Activated CD4-positive, alpha-beta T cell treated with anti-CD3 and anti-CD28 coated beads, Interleukin-2, amount 10 ng/mL, durations not matched to agents 7 days and 5 days (primary cell): ENCODE results near the gene RGS7. TPM values are rescaled to one million over a fixed set of nuclear protein-coding genes. Genes with fewer than 3 reads are reported as not detected.

Source experiments
- CTCF ChIA-PET: fragments of 350-600 bp; sonication (Branson Sonifier 250); formaldehyde crosslinking; loops from one replicate; lab custom pipeline; 2021; ENCODE audit warnings: antibody characterized with exemption; lab: Charles Lee
- POLR2A ChIA-PET: fragments of 350-600 bp; sonication (Branson Sonifier 250); formaldehyde crosslinking; loops from one replicate; lab custom pipeline; 2021; ENCODE audit warnings: antibody characterized with exemption; lab: Charles Lee
- DNase-seq: peaks from one replicate; pipeline ENCODE4 v3.0.0-alpha.2; 2020
- H3K27ac Mint-ChIP-seq: one replicate; pipeline ENCODE4 v1.8.0; 2021; ENCODE audit warnings: mild to moderate bottlenecking, moderate library complexity, mixed read lengths
- H3K27me3 Mint-ChIP-seq: one replicate; pipeline ENCODE4 v1.8.0; 2021; ENCODE audit warnings: mixed read lengths
- H3K36me3 Mint-ChIP-seq: one replicate; pipeline ENCODE4 v1.8.0; 2021; ENCODE audit warnings: low read depth, mixed read lengths
- H3K4me1 Mint-ChIP-seq: one replicate; pipeline ENCODE4 v1.8.0; 2021; ENCODE audit warnings: mixed read lengths
- H3K4me3 Mint-ChIP-seq: one replicate; pipeline ENCODE4 v1.8.0; 2021; ENCODE audit warnings: mild to moderate bottlenecking, moderate library complexity, mixed read lengths
- H3K9me3 Mint-ChIP-seq: one replicate; pipeline ENCODE4 v1.8.0; 2021; ENCODE audit warnings: mixed read lengths
- total RNA-seq, 2 experiments: library from RNA; stranded (reverse); gene quantifications; one replicate each; pipeline ENCODE4 v1.2.3, GENCODE V29; 2021

The RGS7 gene
- total RNA-seq, 2 experiments from 2014 or later, result not detected

GRCh38 chr1:240821925-240822324 lies 535.1 kb downstream of the RGS7 start:
- H3K9me3 Mint-ChIP-seq, result no peaks in the 10 kb centered on the region
- H3K4me1 Mint-ChIP-seq, result no peaks in the 10 kb centered on the region
- no peak overlapping the region for H3K27ac Mint-ChIP-seq
- H3K27me3 Mint-ChIP-seq, result no peaks in the 10 kb centered on the region
- ChIA-PET CTCF (no interaction called here), POLR2A (no interaction called here)
- H3K36me3 Mint-ChIP-seq, result no peaks in the 10 kb centered on the region
- no peak overlapping the region for H3K4me3 Mint-ChIP-seq
- no peak for DNase-seq

- no peak for DNase-seq
- Mint-ChIP-seq H3K27me3 (no peaks in the 10 kb centered on the region), H3K36me3 (no peaks in the 10 kb centered on the region), H3K4me1 (no peaks in the 10 kb centered on the region), H3K4me3 (no peak overlapping the region), H3K9me3 (no peaks in the 10 kb centered on the region), H3K27ac (no peak overlapping the region)
- ChIA-PET POLR2A (no interaction called here), CTCF (no interaction called here)
Observed at GRCh38 chr1:240820816-240821215, 536.2 kb downstream of the RGS7 start.

- ChIA-PET POLR2A (no interaction called here), CTCF (no interaction called here)
- Mint-ChIP-seq H3K4me1 (no peaks in the 10 kb centered on the region), H3K27me3 (no peaks in the 10 kb centered on the region), H3K4me3 (no peak overlapping the region), H3K27ac (no peak overlapping the region), H3K36me3 (no peaks in the 10 kb centered on the region), H3K9me3 (no peaks in the 10 kb centered on the region)
- DNase-seq, result no peak
Observed at GRCh38 chr1:240816472-240816871, 540.5 kb downstream of the RGS7 start.

GRCh38 chr1:240813720-240814119 lies 543.3 kb downstream of the RGS7 start:
- Mint-ChIP-seq H3K4me3 (no peak overlapping the region), H3K27ac (no peak overlapping the region), H3K27me3 (no peaks in the 10 kb centered on the region), H3K36me3 (no peaks in the 10 kb centered on the region), H3K4me1 (no peaks in the 10 kb centered on the region), H3K9me3 (no peaks in the 10 kb centered on the region)
- POLR2A ChIA-PET, result no interaction called here
- CTCF ChIA-PET, result no interaction called here
- no peak for DNase-seq

- DNase-seq, result no peak
- Mint-ChIP-seq H3K27me3 (no peaks in the 10 kb centered on the region), H3K9me3 (no peaks in the 10 kb centered on the region), H3K4me3 (no peak overlapping the region), H3K4me1 (no peaks in the 10 kb centered on the region), H3K27ac (no peak overlapping the region), H3K36me3 (no peaks in the 10 kb centered on the region)
- CTCF ChIA-PET, result no interaction called here
- POLR2A ChIA-PET, result no interaction called here
Observed at GRCh38 chr1:240811256-240811655, 545.7 kb downstream of the RGS7 start.

- POLR2A ChIA-PET, result no interaction called here
- CTCF ChIA-PET, result interaction anchor here (0.6 kb wide), 1 partner anchor 760 kb away, joined by 3 read pairs; no protein-coding TSS in a partner anchor
- no peak for DNase-seq
Observed at GRCh38 chr1:240808381-240808780, 548.6 kb downstream of the RGS7 start.

GRCh38 chr1:240806200-240806745 lies 550.7 kb downstream of the RGS7 start:
- POLR2A ChIA-PET, result no interaction called here
- Mint-ChIP-seq H3K9me3 (no peaks in the 10 kb centered on the region), H3K27ac (no peak overlapping the region), H3K36me3 (no peaks in the 10 kb centered on the region), H3K27me3 (no peaks in the 10 kb centered on the region), H3K4me3 (no peak overlapping the region), H3K4me1 (no peaks in the 10 kb centered on the region)
- DNase-seq, result no peak
- CTCF ChIA-PET, result no interaction called here

More at GRCh38 chr1:240808381-240808780, 548.6 kb downstream of the RGS7 start:
- no peaks in the 10 kb centered on the region for H3K27me3 Mint-ChIP-seq
- H3K27ac Mint-ChIP-seq, result no peak overlapping the region
- no peaks in the 10 kb centered on the region for H3K36me3 Mint-ChIP-seq
- no peaks in the 10 kb centered on the region for H3K9me3 Mint-ChIP-seq
- H3K4me3 Mint-ChIP-seq, result no peak overlapping the region
- H3K4me1 Mint-ChIP-seq, result no peaks in the 10 kb centered on the region

- Mint-ChIP-seq H3K27ac (no peak overlapping the region), H3K36me3 (no peaks in the 10 kb centered on the region), H3K9me3 (no peaks in the 10 kb centered on the region), H3K4me1 (no peaks in the 10 kb centered on the region), H3K27me3 (no peaks in the 10 kb centered on the region), H3K4me3 (no peak overlapping the region)
- ChIA-PET POLR2A (no interaction called here), CTCF (no interaction called here)
- no peak for DNase-seq
Observed at GRCh38 chr1:240804475-240804874, 552.5 kb downstream of the RGS7 start.

- Mint-ChIP-seq H3K27me3 (no peaks in the 10 kb centered on the region), H3K9me3 (no peaks in the 10 kb centered on the region), H3K27ac (no peak overlapping the region), H3K36me3 (no peaks in the 10 kb centered on the region), H3K4me3 (no peak overlapping the region), H3K4me1 (no peaks in the 10 kb centered on the region)
- POLR2A ChIA-PET, result no interaction called here
- CTCF ChIA-PET, result interaction anchor here (0.6 kb wide), 1 partner anchor 129 kb away, joined by 3 read pairs; no protein-coding TSS in a partner anchor
- DNase-seq, result no peak
Observed at GRCh38 chr1:240803151-240803550, 553.9 kb downstream of the RGS7 start.

- H3K9me3 Mint-ChIP-seq, result no peaks in the 10 kb centered on the region
- H3K27ac Mint-ChIP-seq, result no peak overlapping the region
- CTCF ChIA-PET, result interaction anchor here (0.7 kb wide), 1 partner anchor 133 kb away, joined by 3 read pairs; no protein-coding TSS in a partner anchor
- no peak overlapping the region for H3K4me3 Mint-ChIP-seq
- no peaks in the 10 kb centered on the region for H3K36me3 Mint-ChIP-seq
- POLR2A ChIA-PET, result interaction anchor here (0.5 kb wide), 1 partner anchor 436 kb away, joined by 3 read pairs; no protein-coding TSS in a partner anchor
- DNase-seq, result no peak
- no peaks in the 10 kb centered on the region for H3K4me1 Mint-ChIP-seq
- no peaks in the 10 kb centered on the region for H3K27me3 Mint-ChIP-seq
Observed at GRCh38 chr1:240802271-240802670, 554.7 kb downstream of the RGS7 start.

GRCh38 chr1:240801442-240801841 lies 555.6 kb downstream of the RGS7 start:
- ChIA-PET POLR2A (no interaction called here), CTCF (no interaction called here)
- Mint-ChIP-seq H3K4me1 (no peaks in the 10 kb centered on the region), H3K27me3 (no peaks in the 10 kb centered on the region), H3K27ac (no peak overlapping the region), H3K4me3 (no peak overlapping the region), H3K36me3 (no peaks in the 10 kb centered on the region), H3K9me3 (no peaks in the 10 kb centered on the region)
- no peak for DNase-seq

- CTCF ChIA-PET, result no interaction called here
- no peak overlapping the region for H3K27ac Mint-ChIP-seq
Observed at GRCh38 chr1:240800291-240800690, 556.7 kb downstream of the RGS7 start.

GRCh38 chr1:240797050-240797449 lies 560.0 kb downstream of the RGS7 start:
- H3K36me3 Mint-ChIP-seq, result no peaks in the 10 kb centered on the region
- ChIA-PET CTCF (no interaction called here), POLR2A (no interaction called here)
- no peak for DNase-seq
- H3K4me3 Mint-ChIP-seq, result no peak overlapping the region
- no peaks in the 10 kb centered on the region for H3K27me3 Mint-ChIP-seq
- H3K27ac Mint-ChIP-seq, result no peak overlapping the region
- H3K4me1 Mint-ChIP-seq, result no peaks in the 10 kb centered on the region
- no peaks in the 10 kb centered on the region for H3K9me3 Mint-ChIP-seq

More at GRCh38 chr1:240800291-240800690, 556.7 kb downstream of the RGS7 start:
- Mint-ChIP-seq H3K36me3 (no peaks in the 10 kb centered on the region), H3K27me3 (no peaks in the 10 kb centered on the region), H3K4me3 (no peak overlapping the region), H3K4me1 (no peaks in the 10 kb centered on the region), H3K9me3 (no peaks in the 10 kb centered on the region)
- POLR2A ChIA-PET, result no interaction called here
- DNase-seq, result no peak
